ENCODE results near the gene PTPRD.

GRCh38 chr9:10008101-10008799, 604.6 kb downstream of the PTPRD start:
- TF ChIP-seq CTCF (conservative IDR thresholded peaks at IDR 0.05; ENCODE audit: low read depth in 2 of 2) (no peak), EZH2phosphoT487 (IDR thresholded peaks at IDR 0.05; ENCODE audit: unreplicated experiment) (no peak), EZH2 (IDR thresholded peaks at IDR 0.05; ENCODE audit: low read depth, unreplicated experiment) (no peak), REST (IDR thresholded peaks at IDR 0.05; ENCODE audit: unreplicated experiment) (no peak), POLR2AphosphoS5 (IDR thresholded peaks at IDR 0.05; ENCODE audit: low read depth) (no peak), CREB1 (CRISPR knock-in tag; IDR thresholded peaks at IDR 0.05; ENCODE audit: low read depth) (peak; percentile 30; the same call in 1 of the 2 replicates), ZNF114 (CRISPR knock-in tag; IDR thresholded peaks at IDR 0.05) (no peak), STAT1 (IDR thresholded peaks at IDR 0.05; ENCODE audit: unreplicated experiment) (no peak), ETS1 (IDR thresholded peaks at IDR 0.05) (no peak), ZNF331 (CRISPR knock-in tag; IDR thresholded peaks at IDR 0.05; ENCODE audit: low read depth) (no peak)
